Activated CD4-positive, alpha-beta T cell treated with anti-CD3 and anti-CD28 coated beads, Interleukin-2, amount 50 U/mL, for 24 hours (primary cell): ENCODE measurements around the gene CHRNB4.
"Not testable (repeated sequence)": the region's sequence is repeated elsewhere in the genome, so short reads cannot be mapped to it uniquely, and the experiment has no call there.

Experiments used
- DNase-seq, 2 donors: peaks; one replicate each; pipeline ENCODE4 v3.0.0-alpha.2; 2020; ENCODE audit warnings: low read depth in 1 of 2, low spot score in 1 of 2

CHRNB4 gene

GRCh38 chr15:78618064-78618463 lies 22.9 kb downstream of the CHRNB4 start:
- no peak for DNase-seq

- no peak for DNase-seq
These were observed 23.5 kb downstream of the CHRNB4 start for GRCh38 chr15:78617516-78617915.

- no peak for DNase-seq
These were observed 23.9 kb downstream of the CHRNB4 start for GRCh38 chr15:78617076-78617475.

- no peak for DNase-seq
These were observed 24.5 kb downstream of the CHRNB4 start for GRCh38 chr15:78616506-78616905.

- no peak for DNase-seq
These were observed 25.8 kb downstream of the CHRNB4 start for GRCh38 chr15:78615151-78615589.

GRCh38 chr15:78614021-78614420 lies 27.0 kb downstream of the CHRNB4 start:
- no peak for DNase-seq

- not testable (repeated sequence) for DNase-seq
These were observed 31.5 kb downstream of the CHRNB4 start for GRCh38 chr15:78609551-78609950.

- no peak for DNase-seq
These were observed 35.3 kb downstream of the CHRNB4 start for GRCh38 chr15:78605680-78606079.

- no peak for DNase-seq
These were observed 35.8 kb downstream of the CHRNB4 start for GRCh38 chr15:78605201-78605600.

- DNase-seq, result no peak
These were observed 36.6 kb downstream of the CHRNB4 start for GRCh38 chr15:78604420-78604819.

GRCh38 chr15:78603467-78603866 lies 37.5 kb downstream of the CHRNB4 start:
- DNase-seq, result no peak

- no peak for DNase-seq
These were observed 41.8 kb downstream of the CHRNB4 start for GRCh38 chr15:78599189-78599588.

GRCh38 chr15:78598348-78598747 lies 42.7 kb downstream of the CHRNB4 start:
- no peak for DNase-seq

GRCh38 chr15:78597583-78597982 lies 43.4 kb downstream of the CHRNB4 start:
- no peak for DNase-seq

GRCh38 chr15:78574944-78575343 lies 66.1 kb downstream of the CHRNB4 start:
- DNase-seq, result no peak
